ENCODE measurements around the gene FOXI1.

- no peak for TF ChIP-seq CEBPB (IDR thresholded peaks at IDR 0.05; ENCODE audit: low read depth)
- no peak for TF ChIP-seq CTCF (IDR thresholded peaks at IDR 0.05 in 2 of 3, conservative IDR thresholded peaks at IDR 0.05 in 1 of 3; ENCODE audit: borderline replicate concordance in 1 of 3, insufficient read depth in 1 of 3, low read depth in 2 of 3, low read length in 2 of 3)
- TF ChIP-seq JUND (IDR thresholded peaks at IDR 0.05): no peak
- TF ChIP-seq ZNF274 (IDR thresholded peaks at IDR 0.05; ENCODE audit: low read depth, low read length): no peak
- TF ChIP-seq POLR2A (IDR thresholded peaks at IDR 0.05; ENCODE audit: borderline replicate concordance, extremely low read depth, insufficient read depth, insufficient read length): no peak
- no peak for TF ChIP-seq RAD21 (IDR thresholded peaks at IDR 0.05; ENCODE audit: low read depth)
- no peak for TF ChIP-seq CBX3 (IDR thresholded peaks at IDR 0.05; ENCODE audit: low read depth)
- TF ChIP-seq SRF (IDR thresholded peaks at IDR 0.05; ENCODE audit: low read depth): no peak
Observed at GRCh38 chr5:170069512-170069911, 36.2 kb upstream of the FOXI1 start.

Data from HCT116 (cell line).